Stomach (tissue), 9 donors: ENCODE results near the gene MYL5. TPM values are rescaled to one million over a fixed set of nuclear protein-coding genes. Genes with fewer than 3 reads are reported as not detected.

Source experiments
- DNase-seq, 2 donors: peaks; one replicate each; pipeline versions ENCODE4 v3.0.0 to v3.0.0-alpha.2; 2013 to 2019
- H3K27ac ChIP-seq, 5 donors: fragments of 200-600 bp in 4 of 5; sonication (generic) in 4 of 5; one replicate each; pipeline ENCODE4 v1.5.1; 2013 to 2019; ENCODE audit warnings: mild to moderate bottlenecking in 1 of 5, moderate library complexity in 1 of 5
- H3K27me3 ChIP-seq, 3 donors: fragments of 200-600 bp; sonication (generic); one replicate each; pipeline ENCODE4 v1.5.1; 2017 to 2019; ENCODE audit warnings: mixed run types in 1 of 3
- H3K36me3 ChIP-seq, 4 donors: fragments of 200-600 bp; sonication (generic); 1 replicate in 3 of 4; 2 replicates in 1 of 4; pipeline ENCODE4 v1.5.1; 2016 to 2019
- H3K4me1 ChIP-seq, 4 donors: fragments of 200-600 bp; sonication (generic); one replicate each; pipeline ENCODE4 v1.5.1; 2016 to 2019
- H3K4me3 ChIP-seq, 4 donors: fragments of 200-600 bp; sonication (generic) in 3 of 4; one replicate each; pipeline ENCODE4 v1.5.1; 2016 to 2019; ENCODE audit warnings: mild to moderate bottlenecking in 1 of 4
- H3K9me3 ChIP-seq, 4 donors: fragments of 200-600 bp; sonication (generic); one replicate each; pipeline ENCODE4 v1.5.1; 2016 to 2019
- EP300 ChIP-seq: sonication (generic); formaldehyde crosslinking; IDR thresholded peaks from one replicate; pipeline ENCODE4 v1.6.1; 2017; ENCODE audit warnings: antibody characterized with exemption
- POLR2A ChIP-seq, 4 donors: fragments of 450-650 bp; IDR thresholded peaks; one replicate each; pipeline ENCODE4 v1.6.1; 2016; ENCODE audit warnings: antibody characterized with exemption in 4 of 4, control low read depth in 2 of 4, mild to moderate bottlenecking in 1 of 4, moderate library complexity in 1 of 4
- POLR2AphosphoS5 ChIP-seq, 3 donors: sonication (generic); formaldehyde crosslinking; IDR thresholded peaks; one replicate each; pipeline ENCODE4 v1.6.1; 2016; ENCODE audit warnings: antibody characterized with exemption in 3 of 3
- WGBS, 5 donors: extraction: QIAGEN DNeasy Blood & Tissue Kit in 3 of 5; methylation state at CpG; one replicate each; pipeline versions ENCODE4 v1.1.5 to v1.1.7; 2013 to 2018; 5-methylcytosine and 5-hydroxymethylcytosine counted together
- intact Hi-C: fragments of 100-400 bp; cut with DNase I; formaldehyde crosslinking; loops from one replicate; pipeline ENCODE4 v1.15.1; 2023; ENCODE audit warnings: low total_unique reads
- polyA plus RNA-seq, 3 donors: library from polyadenylated mRNA; stranded (reverse); fragments of 200-250 nt; gene quantifications; one replicate each; pipeline ENCODE4 v1.2.3, GENCODE V29; 2013
- total RNA-seq, 5 donors: library from RNA; depleted of rRNA; stranded (reverse); fragments of >200 nt; gene quantifications; one replicate each; pipeline versions ENCODE4 v1.1.0 to v1.2.3, GENCODE V29; 2014 to 2016
- TF ChIP-seq, protein P1 (sequence below), 7 experiments: fragments of 450-650 bp in 4 of 7; fragments of 200-600 bp in 3 of 7; sonication (generic) in 3 of 7; IDR thresholded peaks; one replicate each; pipeline ENCODE4 v1.5.1; 2016 to 2019; ENCODE audit warnings: antibody characterized with exemption in 7 of 7, control low read depth in 2 of 7, mild to moderate bottlenecking in 1 of 7
- donor health status: healthy with polysubstance abuse.
- donor health status: Bipolar disorder and iron deficiency.
- donor health status: healthy.

MYL5 gene
- total and polyA plus RNA-seq, 8 donors: 7.0 to 148 (median 16.2) TPM

DNA sequence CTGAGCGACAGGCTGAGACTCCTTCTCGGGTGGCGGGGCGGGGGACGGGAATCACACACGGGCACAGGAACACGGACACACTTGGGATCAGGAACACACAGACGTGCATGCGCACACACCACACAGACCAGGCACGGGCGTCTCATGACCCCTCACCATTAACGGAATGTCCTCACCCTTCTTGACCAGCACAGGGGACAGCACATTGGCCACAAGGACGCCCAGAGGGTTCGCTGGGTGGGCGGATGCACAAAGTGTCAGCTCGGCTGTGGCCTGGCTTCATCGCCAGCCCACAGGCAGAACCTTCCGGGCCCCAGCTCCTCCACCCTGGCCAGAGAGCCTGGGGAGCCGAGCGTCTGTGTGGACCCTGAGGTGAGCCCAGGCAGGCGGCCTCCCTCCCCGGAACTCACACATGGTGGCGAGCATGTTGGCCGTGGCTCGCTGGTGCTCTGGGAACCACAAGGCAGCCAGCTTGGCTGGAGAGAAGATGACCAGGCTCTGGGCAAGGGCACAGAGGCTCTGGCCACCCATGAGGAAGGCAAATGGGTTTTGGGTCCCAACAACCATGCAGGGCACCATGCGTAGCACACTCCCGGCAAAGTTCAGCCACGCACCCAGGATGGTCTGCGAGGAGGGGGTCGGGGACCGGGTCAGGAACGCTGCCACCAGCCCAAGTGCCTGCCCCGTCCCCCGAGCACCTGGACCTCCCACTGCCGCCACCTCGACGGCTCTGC, 11.5 kb downstream of the MYL5 start:
- Histone ChIP-seq H3K27me3 (peaks cover 0 to 14% (median 0%) of the 10 kb centered on the region in 3 donors), H3K9me3 (no peaks in the 10 kb centered on the region), H3K36me3 (peaks cover 0 to 9% (median 8%) of the 10 kb centered on the region in 4 donors), H3K4me3 (no peak overlapping the region), H3K27ac (no peak overlapping the region), H3K4me1 (peaks cover 44 to 71% (median 64%) of the 10 kb centered on the region in 4 donors)
- TF ChIP-seq POLR2A (IDR thresholded peaks at IDR 0.05) (no peak), EP300 (no peak), POLR2AphosphoS5 (IDR thresholded peaks at IDR 0.05) (no peak)
- TF ChIP-seq, protein P1, sequence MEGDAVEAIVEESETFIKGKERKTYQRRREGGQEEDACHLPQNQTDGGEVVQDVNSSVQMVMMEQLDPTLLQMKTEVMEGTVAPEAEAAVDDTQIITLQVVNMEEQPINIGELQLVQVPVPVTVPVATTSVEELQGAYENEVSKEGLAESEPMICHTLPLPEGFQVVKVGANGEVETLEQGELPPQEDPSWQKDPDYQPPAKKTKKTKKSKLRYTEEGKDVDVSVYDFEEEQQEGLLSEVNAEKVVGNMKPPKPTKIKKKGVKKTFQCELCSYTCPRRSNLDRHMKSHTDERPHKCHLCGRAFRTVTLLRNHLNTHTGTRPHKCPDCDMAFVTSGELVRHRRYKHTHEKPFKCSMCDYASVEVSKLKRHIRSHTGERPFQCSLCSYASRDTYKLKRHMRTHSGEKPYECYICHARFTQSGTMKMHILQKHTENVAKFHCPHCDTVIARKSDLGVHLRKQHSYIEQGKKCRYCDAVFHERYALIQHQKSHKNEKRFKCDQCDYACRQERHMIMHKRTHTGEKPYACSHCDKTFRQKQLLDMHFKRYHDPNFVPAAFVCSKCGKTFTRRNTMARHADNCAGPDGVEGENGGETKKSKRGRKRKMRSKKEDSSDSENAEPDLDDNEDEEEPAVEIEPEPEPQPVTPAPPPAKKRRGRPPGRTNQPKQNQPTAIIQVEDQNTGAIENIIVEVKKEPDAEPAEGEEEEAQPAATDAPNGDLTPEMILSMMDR (IDR thresholded peaks at IDR 0.05): no peak
- 92 to 95% (median 94%) methylated on average over 27 to 37 of the region's 37 CpGs for WGBS, 5 donors
- DNase-seq: peak in 1 of 2 donors; percentile 7
- intact Hi-C loops: no loop called here

GRCh38 chr4:686413-687040, 12.2 kb downstream of the MYL5 start:
- peak overlapping the region; percentile 50 to 90 (median 84) for H3K27ac ChIP-seq
- no peaks in the 10 kb centered on the region for H3K9me3 ChIP-seq
- DNase-seq: no peak
- TF ChIP-seq POLR2A (IDR thresholded peaks at IDR 0.05): no peak
- TF ChIP-seq POLR2AphosphoS5 (IDR thresholded peaks at IDR 0.05): no peak
- TF ChIP-seq EP300: no peak
- TF ChIP-seq, protein P1 (IDR thresholded peaks at IDR 0.05): no peak
- peak overlapping the region in 2 of 4 donors; percentile 55 for H3K4me3 ChIP-seq
- 84 to 95% (median 91%) methylated on average over 14 to 31 of the region's 31 CpGs for WGBS, 5 donors
- intact Hi-C loops: no loop called here
- peaks cover 39 to 65% (median 58%) of the 10 kb centered on the region in 4 donors for H3K4me1 ChIP-seq
- H3K36me3 ChIP-seq: peaks cover 0 to 9% (median 8%) of the 10 kb centered on the region in 4 donors
- H3K27me3 ChIP-seq: peaks cover 0 to 10% (median 0%) of the 10 kb centered on the region in 3 donors

GRCh38 chr4:687048-687970, 13.0 kb downstream of the MYL5 start:
- intact Hi-C loops: no loop called here
- peaks cover 0 to 3% (median 0%) of the 10 kb centered on the region in 3 donors for H3K27me3 ChIP-seq
- TF ChIP-seq, protein P1 (IDR thresholded peaks at IDR 0.05): no peak
- peak in 2 of 3 donors; percentile 36 to 85 for TF ChIP-seq POLR2AphosphoS5 (IDR thresholded peaks at IDR 0.05)
- no peak for TF ChIP-seq POLR2A (IDR thresholded peaks at IDR 0.05)
- H3K27ac ChIP-seq: peak overlapping the region; percentile 77 to 90 (median 84)
- peaks cover 0 to 9% (median 8%) of the 10 kb centered on the region in 4 donors for H3K36me3 ChIP-seq
- peak; percentile 85 to 90 for DNase-seq
- H3K4me1 ChIP-seq: peaks cover 39 to 57% (median 51%) of the 10 kb centered on the region in 4 donors
- no peaks in the 10 kb centered on the region for H3K9me3 ChIP-seq
- peak overlapping the region in 3 of 4 donors; percentile 18 to 55 (median 55) for H3K4me3 ChIP-seq
- WGBS, 5 donors: 47 to 64% (median 52%) methylated on average over 20 to 38 of the region's 38 CpGs
